Suprapubic skin (tissue), 3 donors: ENCODE data around the gene ZNRF3.

ENCODE experiments used
- POLR2A ChIP-seq, 2 donors: fragments of 450-650 bp; IDR thresholded peaks; one replicate each; pipeline ENCODE4 v1.6.1; 2017; ENCODE audit warnings: antibody characterized with exemption in 2 of 2, mild to moderate bottlenecking in 2 of 2, moderate library complexity in 2 of 2
- TF ChIP-seq, protein P1 (sequence below), 2 donors: fragments of 200-600 bp in 1 of 2; fragments of 450-650 bp in 1 of 2; sonication (generic) in 1 of 2; IDR thresholded peaks; one replicate each; pipeline ENCODE4 v1.5.1; 2016 to 2019; ENCODE audit warnings: antibody characterized with exemption in 2 of 2, mild to moderate bottlenecking in 1 of 2, moderate library complexity in 1 of 2

- TF ChIP-seq, protein P1, sequence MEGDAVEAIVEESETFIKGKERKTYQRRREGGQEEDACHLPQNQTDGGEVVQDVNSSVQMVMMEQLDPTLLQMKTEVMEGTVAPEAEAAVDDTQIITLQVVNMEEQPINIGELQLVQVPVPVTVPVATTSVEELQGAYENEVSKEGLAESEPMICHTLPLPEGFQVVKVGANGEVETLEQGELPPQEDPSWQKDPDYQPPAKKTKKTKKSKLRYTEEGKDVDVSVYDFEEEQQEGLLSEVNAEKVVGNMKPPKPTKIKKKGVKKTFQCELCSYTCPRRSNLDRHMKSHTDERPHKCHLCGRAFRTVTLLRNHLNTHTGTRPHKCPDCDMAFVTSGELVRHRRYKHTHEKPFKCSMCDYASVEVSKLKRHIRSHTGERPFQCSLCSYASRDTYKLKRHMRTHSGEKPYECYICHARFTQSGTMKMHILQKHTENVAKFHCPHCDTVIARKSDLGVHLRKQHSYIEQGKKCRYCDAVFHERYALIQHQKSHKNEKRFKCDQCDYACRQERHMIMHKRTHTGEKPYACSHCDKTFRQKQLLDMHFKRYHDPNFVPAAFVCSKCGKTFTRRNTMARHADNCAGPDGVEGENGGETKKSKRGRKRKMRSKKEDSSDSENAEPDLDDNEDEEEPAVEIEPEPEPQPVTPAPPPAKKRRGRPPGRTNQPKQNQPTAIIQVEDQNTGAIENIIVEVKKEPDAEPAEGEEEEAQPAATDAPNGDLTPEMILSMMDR (IDR thresholded peaks at IDR 0.05) = no peak
- no peak for TF ChIP-seq POLR2A (IDR thresholded peaks at IDR 0.05)
These were observed 158.0 kb downstream of the ZNRF3 start for GRCh38 chr22:29041408-29041807.
